AG09319 (cell line): ENCODE data around the gene VAV1.

Experiments used
- DNase-seq: peaks from one replicate; pipeline ENCODE4 v3.0.0-alpha.2; 2010; ENCODE audit warnings: low read depth; ENCODE audit errors: extremely low read depth
- CTCF ChIP-seq: IDR thresholded peaks from 2 replicates; pipeline ENCODE4 v1.5.1; 2011; ENCODE audit warnings: low read depth, mild to moderate bottlenecking, inconsistent platforms, low read length, moderate library complexity

Gene VAV1

GRCh38 chr19:6838062-6838655 is 65.7 kb downstream of the VAV1 start:
- TF ChIP-seq CTCF = no peak
- DNase-seq = no peak

GRCh38 chr19:6842871-6843607 is 70.5 kb downstream of the VAV1 start:
- DNase-seq = no peak
- TF ChIP-seq CTCF = no peak

- no peak for DNase-seq
- no peak for TF ChIP-seq CTCF
These were observed 75.3 kb downstream of the VAV1 start for GRCh38 chr19:6847828-6848200.

GRCh38 chr19:6848986-6849385 is 76.5 kb downstream of the VAV1 start:
- DNase-seq = no peak

GRCh38 chr19:6849876-6850275 is 77.4 kb downstream of the VAV1 start:
- DNase-seq = no peak
- no peak for TF ChIP-seq CTCF

More at GRCh38 chr19:6848986-6849385, 76.5 kb downstream of the VAV1 start:
- TF ChIP-seq CTCF = no peak

GRCh38 chr19:6851359-6851758 is 78.9 kb downstream of the VAV1 start:
- no peak for TF ChIP-seq CTCF
- DNase-seq = no peak

GRCh38 chr19:6852001-6852400 is 79.5 kb downstream of the VAV1 start:
- no peak for DNase-seq
- no peak for TF ChIP-seq CTCF
